ENCODE data around the gene CACNA1H. TPM values are rescaled to one million over a fixed set of nuclear protein-coding genes. Genes with fewer than 3 reads are reported as not detected.

CACNA1H gene
- total RNA-seq, 4 donors from 2014 or later: 225 to 361 (median 259) TPM

- WGBS: 79% methylated on average over 7 of the region's 12 CpGs
- intact Hi-C loops (cut with DNase I): no loop called here
- Histone ChIP-seq H3K36me3 (peaks cover 3 to 100% (median 95%) of the 10 kb centered on the region in 4 donors), H3K9me3 (no peaks in the 10 kb centered on the region), H3K27ac (replicated peaks in 1 of 4) (no peak overlapping the region), H3K4me1 (peaks cover 0 to 9% (median 4%) of the 10 kb centered on the region in 4 donors), H3K4me3 (no peak overlapping the region), H3K27me3 (no peaks in the 10 kb centered on the region)
- TF ChIP-seq POLR2AphosphoS5 (IDR thresholded peaks at IDR 0.05): no peak
- TF ChIP-seq EP300 (IDR thresholded peaks at IDR 0.05): no peak
- no peak for TF ChIP-seq POLR2A (IDR thresholded peaks at IDR 0.05; ENCODE audit: low read depth)
- TF ChIP-seq CTCF (IDR thresholded peaks at IDR 0.05): no peak
- DNase-seq (ENCODE audit: extremely low spot score): no peak
Measured at GRCh38 chr16:1216296-1216619, 63.4 kb downstream of the CACNA1H start.

- no peaks in the 10 kb centered on the region for H3K9me3 ChIP-seq
- peaks cover 0 to 12% (median 5%) of the 10 kb centered on the region in 4 donors for H3K4me1 ChIP-seq
- no peaks in the 10 kb centered on the region for H3K27me3 ChIP-seq
- WGBS: 79% methylated on average over 19 of the region's 32 CpGs
- intact Hi-C loops (cut with DNase I): no loop called here
- no peak for TF ChIP-seq EP300 (IDR thresholded peaks at IDR 0.05)
- TF ChIP-seq POLR2A (IDR thresholded peaks at IDR 0.05; ENCODE audit: low read depth): no peak
- no peak for TF ChIP-seq POLR2AphosphoS5 (IDR thresholded peaks at IDR 0.05)
- no peak for TF ChIP-seq CTCF (IDR thresholded peaks at IDR 0.05)
- no peak overlapping the region for H3K4me3 ChIP-seq
- DNase-seq (ENCODE audit: extremely low spot score): no peak
- H3K27ac ChIP-seq (replicated peaks in 1 of 4): no peak overlapping the region
- peaks cover 3 to 98% (median 91%) of the 10 kb centered on the region in 4 donors for H3K36me3 ChIP-seq
Measured at GRCh38 chr16:1216681-1217400, 63.9 kb downstream of the CACNA1H start.

GRCh38 chr16:1217526-1217925 lies 64.6 kb downstream of the CACNA1H start:
- no peaks in the 10 kb centered on the region for H3K9me3 ChIP-seq
- no peaks in the 10 kb centered on the region for H3K27me3 ChIP-seq
- no peak overlapping the region for H3K4me3 ChIP-seq
- no peak for DNase-seq (ENCODE audit: extremely low spot score)
- WGBS: 84% methylated on average over 18 of the region's 24 CpGs
- no peak for TF ChIP-seq CTCF (IDR thresholded peaks at IDR 0.05)
- H3K4me1 ChIP-seq: peaks cover 0 to 12% (median 5%) of the 10 kb centered on the region in 4 donors
- intact Hi-C loops (cut with DNase I): no loop called here
- H3K36me3 ChIP-seq: peaks cover 3 to 97% (median 84%) of the 10 kb centered on the region in 4 donors
- no peak overlapping the region for H3K27ac ChIP-seq (replicated peaks in 1 of 4)

GRCh38 chr16:1218061-1218929 lies 65.4 kb downstream of the CACNA1H start:
- H3K4me1 ChIP-seq: peaks cover 0 to 12% (median 5%) of the 10 kb centered on the region in 4 donors
- no peak overlapping the region for H3K4me3 ChIP-seq
- DNase-seq (ENCODE audit: extremely low spot score): no peak
- H3K9me3 ChIP-seq: no peaks in the 10 kb centered on the region
- 88% methylated on average over 45 of the region's 49 CpGs for WGBS
- H3K36me3 ChIP-seq: peaks cover 0 to 93% (median 76%) of the 10 kb centered on the region in 4 donors
- no peak overlapping the region for H3K27ac ChIP-seq (replicated peaks in 1 of 4)
- TF ChIP-seq POLR2AphosphoS5 (IDR thresholded peaks at IDR 0.05) (no peak), CTCF (IDR thresholded peaks at IDR 0.05) (no peak), POLR2A (IDR thresholded peaks at IDR 0.05; ENCODE audit: low read depth) (no peak), EP300 (IDR thresholded peaks at IDR 0.05) (no peak)
- H3K27me3 ChIP-seq: no peaks in the 10 kb centered on the region
- intact Hi-C loops (cut with DNase I): no loop called here
